ENCODE measurements around the gene NOP58.

NOP58 gene

DNA sequence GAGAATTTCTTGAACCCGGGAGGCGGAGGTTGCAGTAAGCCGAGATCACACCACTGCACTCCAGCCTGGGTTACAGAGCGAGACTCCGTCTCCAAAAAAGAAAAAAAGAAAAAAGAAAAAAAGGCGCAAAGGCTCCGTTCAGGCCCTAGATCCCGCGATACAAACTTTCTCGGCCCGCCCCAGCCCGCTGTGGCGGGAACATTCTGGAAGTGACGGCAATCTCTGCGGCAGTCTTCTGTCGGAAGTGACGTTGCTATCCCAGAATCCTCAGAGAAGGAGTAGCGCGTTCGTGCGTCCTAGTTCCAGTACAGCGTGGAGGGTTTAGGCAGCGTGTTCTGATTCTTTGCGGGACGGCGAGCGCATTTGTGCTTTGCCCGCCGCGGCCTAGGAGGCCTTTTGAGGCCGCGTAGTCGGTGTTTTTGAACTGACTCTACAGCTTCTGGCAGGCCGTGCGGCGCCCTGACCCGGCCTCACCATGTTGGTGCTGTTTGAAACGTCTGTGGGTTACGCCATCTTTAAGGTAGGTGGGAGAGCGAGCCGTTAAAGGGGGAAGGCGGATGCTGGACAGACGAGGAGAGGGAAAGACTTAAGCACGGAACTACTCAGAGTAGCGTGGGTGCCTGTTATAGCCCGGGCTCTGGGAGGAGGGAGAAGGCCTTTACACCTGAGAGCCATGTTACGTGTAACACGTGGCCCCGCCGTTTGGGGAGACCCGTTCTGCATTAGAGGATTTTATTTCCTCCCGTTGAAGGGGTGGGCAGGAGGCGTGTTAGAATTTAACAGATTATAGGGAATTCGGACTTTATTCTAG, at the start of gene NOP58 (continued):
- TF ChIP-seq, protein P1, sequence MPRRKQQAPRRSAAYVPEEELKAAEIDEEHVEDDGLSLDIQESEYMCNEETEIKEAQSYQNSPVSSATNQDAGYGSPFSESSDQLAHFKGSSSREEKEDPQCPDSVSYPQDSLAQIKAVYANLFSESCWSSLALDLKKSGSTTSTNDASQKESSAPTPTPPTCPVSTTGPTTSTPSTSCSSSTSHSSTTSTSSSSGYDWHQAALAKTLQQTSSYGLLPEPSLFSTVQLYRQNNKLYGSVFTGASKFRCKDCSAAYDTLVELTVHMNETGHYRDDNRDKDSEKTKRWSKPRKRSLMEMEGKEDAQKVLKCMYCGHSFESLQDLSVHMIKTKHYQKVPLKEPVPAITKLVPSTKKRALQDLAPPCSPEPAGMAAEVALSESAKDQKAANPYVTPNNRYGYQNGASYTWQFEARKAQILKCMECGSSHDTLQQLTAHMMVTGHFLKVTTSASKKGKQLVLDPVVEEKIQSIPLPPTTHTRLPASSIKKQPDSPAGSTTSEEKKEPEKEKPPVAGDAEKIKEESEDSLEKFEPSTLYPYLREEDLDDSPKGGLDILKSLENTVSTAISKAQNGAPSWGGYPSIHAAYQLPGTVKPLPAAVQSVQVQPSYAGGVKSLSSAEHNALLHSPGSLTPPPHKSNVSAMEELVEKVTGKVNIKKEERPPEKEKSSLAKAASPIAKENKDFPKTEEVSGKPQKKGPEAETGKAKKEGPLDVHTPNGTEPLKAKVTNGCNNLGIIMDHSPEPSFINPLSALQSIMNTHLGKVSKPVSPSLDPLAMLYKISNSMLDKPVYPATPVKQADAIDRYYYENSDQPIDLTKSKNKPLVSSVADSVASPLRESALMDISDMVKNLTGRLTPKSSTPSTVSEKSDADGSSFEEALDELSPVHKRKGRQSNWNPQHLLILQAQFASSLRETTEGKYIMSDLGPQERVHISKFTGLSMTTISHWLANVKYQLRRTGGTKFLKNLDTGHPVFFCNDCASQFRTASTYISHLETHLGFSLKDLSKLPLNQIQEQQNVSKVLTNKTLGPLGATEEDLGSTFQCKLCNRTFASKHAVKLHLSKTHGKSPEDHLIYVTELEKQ (tag by site-specific recombination; IDR thresholded peaks at IDR 0.05; ENCODE audit: borderline replicate concordance): no peak
- TF ChIP-seq KLF8 (tag by site-specific recombination; IDR thresholded peaks at IDR 0.05): peak; percentile 49; the same call in 1 of the 2 replicates
- TF ChIP-seq, protein P2, sequence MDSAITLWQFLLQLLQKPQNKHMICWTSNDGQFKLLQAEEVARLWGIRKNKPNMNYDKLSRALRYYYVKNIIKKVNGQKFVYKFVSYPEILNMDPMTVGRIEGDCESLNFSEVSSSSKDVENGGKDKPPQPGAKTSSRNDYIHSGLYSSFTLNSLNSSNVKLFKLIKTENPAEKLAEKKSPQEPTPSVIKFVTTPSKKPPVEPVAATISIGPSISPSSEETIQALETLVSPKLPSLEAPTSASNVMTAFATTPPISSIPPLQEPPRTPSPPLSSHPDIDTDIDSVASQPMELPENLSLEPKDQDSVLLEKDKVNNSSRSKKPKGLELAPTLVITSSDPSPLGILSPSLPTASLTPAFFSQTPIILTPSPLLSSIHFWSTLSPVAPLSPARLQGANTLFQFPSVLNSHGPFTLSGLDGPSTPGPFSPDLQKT (IDR thresholded peaks at IDR 0.05; ENCODE audit: borderline replicate concordance, low read depth, low read length): no peak
- TF ChIP-seq EGR2 (tag by site-specific recombination; IDR thresholded peaks at IDR 0.05; ENCODE audit: low read depth): peak; percentile 44; the same call in 1 of the 2 replicates
- TF ChIP-seq, protein P3, sequence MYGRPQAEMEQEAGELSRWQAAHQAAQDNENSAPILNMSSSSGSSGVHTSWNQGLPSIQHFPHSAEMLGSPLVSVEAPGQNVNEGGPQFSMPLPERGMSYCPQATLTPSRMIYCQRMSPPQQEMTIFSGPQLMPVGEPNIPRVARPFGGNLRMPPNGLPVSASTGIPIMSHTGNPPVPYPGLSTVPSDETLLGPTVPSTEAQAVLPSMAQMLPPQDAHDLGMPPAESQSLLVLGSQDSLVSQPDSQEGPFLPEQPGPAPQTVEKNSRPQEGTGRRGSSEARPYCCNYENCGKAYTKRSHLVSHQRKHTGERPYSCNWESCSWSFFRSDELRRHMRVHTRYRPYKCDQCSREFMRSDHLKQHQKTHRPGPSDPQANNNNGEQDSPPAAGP (tag by site-specific recombination; IDR thresholded peaks at IDR 0.05): 0 out of 2 replicates have a peak, but pooled peaks have one; percentile 38
- TF ChIP-seq, protein P4, sequence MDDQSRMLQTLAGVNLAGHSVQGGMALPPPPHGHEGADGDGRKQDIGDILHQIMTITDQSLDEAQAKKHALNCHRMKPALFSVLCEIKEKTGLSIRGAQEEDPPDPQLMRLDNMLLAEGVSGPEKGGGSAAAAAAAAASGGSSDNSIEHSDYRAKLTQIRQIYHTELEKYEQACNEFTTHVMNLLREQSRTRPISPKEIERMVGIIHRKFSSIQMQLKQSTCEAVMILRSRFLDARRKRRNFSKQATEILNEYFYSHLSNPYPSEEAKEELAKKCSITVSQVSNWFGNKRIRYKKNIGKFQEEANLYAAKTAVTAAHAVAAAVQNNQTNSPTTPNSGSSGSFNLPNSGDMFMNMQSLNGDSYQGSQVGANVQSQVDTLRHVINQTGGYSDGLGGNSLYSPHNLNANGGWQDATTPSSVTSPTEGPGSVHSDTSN (CRISPR knock-in tag; IDR thresholded peaks at IDR 0.05): 0 out of 2 replicates have a peak, but pooled peaks have one; percentile 36
- no peak for TF ChIP-seq ZNF155 (tag by site-specific recombination; IDR thresholded peaks at IDR 0.05)
- TF ChIP-seq, protein P5, sequence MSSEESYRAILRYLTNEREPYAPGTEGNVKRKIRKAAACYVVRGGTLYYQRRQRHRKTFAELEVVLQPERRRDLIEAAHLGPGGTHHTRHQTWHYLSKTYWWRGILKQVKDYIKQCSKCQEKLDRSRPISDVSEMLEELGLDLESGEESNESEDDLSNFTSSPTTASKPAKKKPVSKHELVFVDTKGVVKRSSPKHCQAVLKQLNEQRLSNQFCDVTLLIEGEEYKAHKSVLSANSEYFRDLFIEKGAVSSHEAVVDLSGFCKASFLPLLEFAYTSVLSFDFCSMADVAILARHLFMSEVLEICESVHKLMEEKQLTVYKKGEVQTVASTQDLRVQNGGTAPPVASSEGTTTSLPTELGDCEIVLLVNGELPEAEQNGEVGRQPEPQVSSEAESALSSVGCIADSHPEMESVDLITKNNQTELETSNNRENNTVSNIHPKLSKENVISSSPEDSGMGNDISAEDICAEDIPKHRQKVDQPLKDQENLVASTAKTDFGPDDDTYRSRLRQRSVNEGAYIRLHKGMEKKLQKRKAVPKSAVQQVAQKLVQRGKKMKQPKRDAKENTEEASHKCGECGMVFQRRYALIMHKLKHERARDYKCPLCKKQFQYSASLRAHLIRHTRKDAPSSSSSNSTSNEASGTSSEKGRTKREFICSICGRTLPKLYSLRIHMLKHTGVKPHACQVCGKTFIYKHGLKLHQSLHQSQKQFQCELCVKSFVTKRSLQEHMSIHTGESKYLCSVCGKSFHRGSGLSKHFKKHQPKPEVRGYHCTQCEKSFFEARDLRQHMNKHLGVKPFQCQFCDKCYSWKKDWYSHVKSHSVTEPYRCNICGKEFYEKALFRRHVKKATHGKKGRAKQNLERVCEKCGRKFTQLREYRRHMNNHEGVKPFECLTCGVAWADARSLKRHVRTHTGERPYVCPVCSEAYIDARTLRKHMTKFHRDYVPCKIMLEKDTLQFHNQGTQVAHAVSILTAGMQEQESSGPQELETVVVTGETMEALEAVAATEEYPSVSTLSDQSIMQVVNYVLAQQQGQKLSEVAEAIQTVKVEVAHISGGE (tag by site-specific recombination; conservative IDR thresholded peaks at IDR 0.05; ENCODE audit: low read depth): peak; percentile 74

DNA sequence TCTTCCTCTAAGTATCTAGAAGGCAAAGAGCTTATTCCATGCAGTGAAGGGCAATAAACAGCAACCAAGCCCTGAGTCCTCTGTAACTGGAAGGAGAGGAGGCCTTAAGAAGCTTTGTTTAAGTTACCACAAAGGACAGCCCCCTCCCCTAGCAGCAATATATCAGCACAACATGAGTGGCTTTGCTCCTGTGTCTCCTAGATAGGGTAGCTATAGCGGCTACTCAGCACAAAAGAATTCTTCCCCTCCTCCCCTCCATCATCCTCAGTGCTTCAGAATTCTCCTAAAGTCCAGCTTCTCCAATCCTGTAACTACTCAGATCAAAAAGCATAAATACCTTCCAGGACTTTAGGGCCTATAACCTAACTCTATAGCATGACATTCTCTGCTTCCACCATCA, 43.7 kb upstream of the NOP58 start:
- POLR2A ChIA-PET: interaction anchor here (0.6 kb wide), 1 partner anchor 17 kb away, joined by 3 read pairs; the partner anchor contains the start of gene SUMO1

More for the DNA sequence above, 43.7 kb upstream of the NOP58 start:
- H3K9me3 ChIP-seq (ENCODE audit: control insufficient read depth, insufficient read depth, low read depth, low read length): no peaks in the 10 kb centered on the region
- CTCF ChIA-PET: interaction anchor here (0.6 kb wide), 2 partner anchors 62 to 118 kb away, joined by 3 read pairs; no protein-coding TSS in a partner anchor
- TF ChIP-seq, protein P6, sequence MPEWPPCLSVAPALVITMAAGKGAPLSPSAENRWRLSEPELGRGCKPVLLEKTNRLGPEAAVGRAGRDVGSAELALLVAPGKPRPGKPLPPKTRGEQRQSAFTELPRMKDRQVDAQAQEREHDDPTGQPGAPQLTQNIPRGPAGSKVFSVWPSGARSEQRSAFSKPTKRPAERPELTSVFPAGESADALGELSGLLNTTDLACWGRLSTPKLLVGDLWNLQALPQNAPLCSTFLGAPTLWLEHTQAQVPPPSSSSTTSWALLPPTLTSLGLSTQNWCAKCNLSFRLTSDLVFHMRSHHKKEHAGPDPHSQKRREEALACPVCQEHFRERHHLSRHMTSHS (tag by site-specific recombination; IDR thresholded peaks at IDR 0.05): no peak
- 0 out of 2 replicates have a peak, but pooled peaks have one; percentile 31 for TF ChIP-seq OSR2 (tag by site-specific recombination; IDR thresholded peaks at IDR 0.05)
- H3K4me1 ChIP-seq (ENCODE audit: control insufficient read depth, insufficient read depth, low read length): no peaks in the 10 kb centered on the region
- H3K27ac ChIP-seq (ENCODE audit: extremely low read depth, low read depth, low read length): no peak overlapping the region
- H3K36me3 ChIP-seq (ENCODE audit: control insufficient read depth in 2 of 2, insufficient read depth in 1 of 2, low read length in 2 of 2): peaks cover 29 to 44% of the 10 kb centered on the region in 2 experiments
- H3K4me3 ChIP-seq (ENCODE audit: low read depth, low read length): no peak overlapping the region

All from HEK293 (cell line).